Measurements from ENCODE around the gene NME2.
A peak's percentile ranks its signal among the peaks of the same experiment; 100 is the strongest.

The NME2 gene

DNA sequence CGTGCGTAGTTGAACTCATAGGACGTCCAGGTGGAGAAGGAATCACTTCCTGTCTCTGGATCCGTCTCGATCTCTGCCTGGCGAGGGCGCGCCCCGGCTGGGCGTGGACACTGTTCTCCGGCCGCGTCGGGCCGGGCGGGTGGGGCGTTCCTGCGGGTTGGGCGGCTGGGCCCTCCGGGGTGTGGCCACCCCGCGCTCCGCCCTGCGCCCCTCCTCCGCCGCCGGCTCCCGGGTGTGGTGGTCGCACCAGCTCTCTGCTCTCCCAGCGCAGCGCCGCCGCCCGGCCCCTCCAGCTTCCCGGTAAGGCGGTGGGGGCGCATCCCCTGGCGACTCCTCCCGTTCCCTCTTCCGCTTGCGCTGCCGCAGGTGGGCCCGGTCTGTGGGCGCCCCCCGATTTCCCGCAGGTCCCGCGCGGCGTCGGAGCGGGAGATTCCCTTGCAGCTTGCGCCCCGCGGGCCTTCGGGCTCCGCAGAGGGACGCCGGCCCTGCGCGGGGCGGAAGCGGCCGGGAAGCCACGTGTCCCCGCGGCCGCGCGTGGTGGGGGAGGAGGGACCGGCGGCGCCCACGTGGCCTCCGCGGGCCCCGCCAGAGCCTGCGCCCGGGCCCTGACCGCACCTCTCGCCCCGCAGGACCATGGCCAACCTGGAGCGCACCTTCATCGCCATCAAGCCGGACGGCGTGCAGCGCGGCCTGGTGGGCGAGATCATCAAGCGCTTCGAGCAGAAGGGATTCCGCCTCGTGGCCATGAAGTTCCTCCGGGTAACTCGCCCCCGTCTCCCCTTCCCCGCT, at the start of gene NME2:
NME2 (plus strand) TSS at position 214 of the 789 bp plus-strand sequence; CDS start at position 634, 420 bp downstream.
- peak within 1 kb of the TSS; percentile 79 for H3K4me2 ChIP-seq (ENCODE audit: low read depth, low read length, poor library complexity, severe bottlenecking)
- H3K27me3 ChIP-seq (ENCODE audit: low read length), result no peaks in the 10 kb centered on the region
- peak within 1 kb of the TSS; percentile 65 for H3K27ac ChIP-seq (ENCODE audit: low read depth, low read length)
- H3K36me3 ChIP-seq (ENCODE audit: low read length), result peaks cover 11% of the 10 kb centered on the region; the same call in 1 of the 2 replicates
- H2AFZ ChIP-seq (ENCODE audit: low read depth, low read length, severe bottlenecking), result peak within 1 kb of the TSS; percentile 72
- no peaks in the 10 kb centered on the region for H4K20me1 ChIP-seq (ENCODE audit: low read depth, low read length)
- H3F3A ChIP-seq (ENCODE audit: insufficient read depth), result peaks cover 33% of the 10 kb centered on the region
- peak within 1 kb of the TSS; percentile 82 for H3K9ac ChIP-seq (ENCODE audit: low read length)
- peak within 1 kb of the TSS; percentile 69 for H3K4me3 ChIP-seq (ENCODE audit: insufficient read depth, low read length, poor library complexity, severe bottlenecking)
- no peaks in the 10 kb centered on the region for H3K9me3 ChIP-seq (ENCODE audit: insufficient read depth, low read length)
- no peaks in the 10 kb centered on the region for H3K9me2 ChIP-seq (replicated peaks; ENCODE audit: insufficient read depth, low read length)
- H3K79me2 ChIP-seq (ENCODE audit: insufficient read depth, low read length), result peaks cover 16% of the 10 kb centered on the region
- TF ChIP-seq, protein P1, sequence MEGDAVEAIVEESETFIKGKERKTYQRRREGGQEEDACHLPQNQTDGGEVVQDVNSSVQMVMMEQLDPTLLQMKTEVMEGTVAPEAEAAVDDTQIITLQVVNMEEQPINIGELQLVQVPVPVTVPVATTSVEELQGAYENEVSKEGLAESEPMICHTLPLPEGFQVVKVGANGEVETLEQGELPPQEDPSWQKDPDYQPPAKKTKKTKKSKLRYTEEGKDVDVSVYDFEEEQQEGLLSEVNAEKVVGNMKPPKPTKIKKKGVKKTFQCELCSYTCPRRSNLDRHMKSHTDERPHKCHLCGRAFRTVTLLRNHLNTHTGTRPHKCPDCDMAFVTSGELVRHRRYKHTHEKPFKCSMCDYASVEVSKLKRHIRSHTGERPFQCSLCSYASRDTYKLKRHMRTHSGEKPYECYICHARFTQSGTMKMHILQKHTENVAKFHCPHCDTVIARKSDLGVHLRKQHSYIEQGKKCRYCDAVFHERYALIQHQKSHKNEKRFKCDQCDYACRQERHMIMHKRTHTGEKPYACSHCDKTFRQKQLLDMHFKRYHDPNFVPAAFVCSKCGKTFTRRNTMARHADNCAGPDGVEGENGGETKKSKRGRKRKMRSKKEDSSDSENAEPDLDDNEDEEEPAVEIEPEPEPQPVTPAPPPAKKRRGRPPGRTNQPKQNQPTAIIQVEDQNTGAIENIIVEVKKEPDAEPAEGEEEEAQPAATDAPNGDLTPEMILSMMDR (IDR thresholded peaks at IDR 0.05; ENCODE audit: insufficient read depth, low read length, poor library complexity, severe bottlenecking), result no peak
- no peak for TF ChIP-seq EZH2phosphoT487 (conservative IDR thresholded peaks at IDR 0.05; ENCODE audit: low read length)

DNA sequence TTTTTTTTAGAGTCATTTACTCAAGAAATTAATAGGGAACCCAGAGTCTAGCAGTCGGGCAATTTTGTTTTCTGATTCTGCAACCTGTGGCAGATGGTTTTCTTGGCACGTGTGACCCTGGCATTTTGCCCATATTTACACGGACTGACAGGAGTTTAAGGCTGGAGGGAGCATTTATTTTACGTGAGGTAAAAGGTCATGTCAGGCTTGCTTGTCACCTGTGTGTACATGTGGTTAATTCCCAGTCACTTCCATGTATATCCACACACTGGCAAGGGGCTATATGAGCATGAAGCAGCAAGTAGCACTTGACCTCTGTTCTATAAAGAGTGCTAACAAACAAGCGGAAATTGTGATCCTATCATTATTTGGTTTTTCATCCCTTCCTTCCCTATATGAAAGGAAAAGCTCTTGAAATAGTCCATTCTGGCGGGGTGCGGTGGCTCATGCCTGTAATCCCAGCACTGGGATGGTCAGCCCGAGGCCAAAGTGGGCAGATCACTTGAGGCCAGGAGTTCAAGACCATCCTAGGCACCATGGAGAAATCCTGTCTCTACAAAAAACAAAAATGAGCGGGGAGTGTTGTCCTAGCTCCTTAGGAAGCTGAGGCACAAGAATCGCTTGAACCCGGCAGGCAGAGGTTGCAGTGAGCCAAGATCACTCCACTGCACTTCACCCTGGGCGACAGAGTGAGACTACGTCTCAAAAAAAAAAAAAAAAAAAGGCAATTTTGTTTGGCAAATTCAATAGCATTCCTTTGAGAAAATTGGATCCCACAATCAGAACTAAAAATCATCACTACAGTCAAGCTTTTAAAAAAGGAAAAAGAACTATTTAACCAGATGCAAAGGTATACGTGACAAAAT, 47.6 kb upstream of the NME2 start:
- Histone ChIP-seq H3K27me3 (ENCODE audit: low read length) (no peaks in the 10 kb centered on the region), H3F3A (ENCODE audit: insufficient read depth) (peaks cover 7% of the 10 kb centered on the region; the same call in 1 of the 2 replicates), H3K4me3 (ENCODE audit: insufficient read depth, low read length, poor library complexity, severe bottlenecking) (peak overlapping the region; percentile 87), H3K79me2 (ENCODE audit: insufficient read depth, low read length) (peaks cover 62% of the 10 kb centered on the region), H3K9ac (ENCODE audit: low read length) (peak overlapping the region; percentile 95), H3K36me3 (ENCODE audit: low read length) (no peaks in the 10 kb centered on the region), H2AFZ (ENCODE audit: low read depth, low read length, severe bottlenecking) (no peak overlapping the region), H3K27ac (ENCODE audit: low read depth, low read length) (no peak overlapping the region), H4K20me1 (ENCODE audit: low read depth, low read length) (no peaks in the 10 kb centered on the region; the same call in 1 of the 2 replicates), H3K9me2 (replicated peaks; ENCODE audit: insufficient read depth, low read length) (no peaks in the 10 kb centered on the region), H3K9me3 (ENCODE audit: insufficient read depth, low read length) (no peaks in the 10 kb centered on the region), H3K4me2 (ENCODE audit: low read depth, low read length, poor library complexity, severe bottlenecking) (peak overlapping the region; percentile 88)
- TF ChIP-seq, protein P1 (IDR thresholded peaks at IDR 0.05; ENCODE audit: insufficient read depth, low read length, poor library complexity, severe bottlenecking), result no peak
- TF ChIP-seq EZH2phosphoT487 (conservative IDR thresholded peaks at IDR 0.05; ENCODE audit: low read length), result no peak

DNA sequence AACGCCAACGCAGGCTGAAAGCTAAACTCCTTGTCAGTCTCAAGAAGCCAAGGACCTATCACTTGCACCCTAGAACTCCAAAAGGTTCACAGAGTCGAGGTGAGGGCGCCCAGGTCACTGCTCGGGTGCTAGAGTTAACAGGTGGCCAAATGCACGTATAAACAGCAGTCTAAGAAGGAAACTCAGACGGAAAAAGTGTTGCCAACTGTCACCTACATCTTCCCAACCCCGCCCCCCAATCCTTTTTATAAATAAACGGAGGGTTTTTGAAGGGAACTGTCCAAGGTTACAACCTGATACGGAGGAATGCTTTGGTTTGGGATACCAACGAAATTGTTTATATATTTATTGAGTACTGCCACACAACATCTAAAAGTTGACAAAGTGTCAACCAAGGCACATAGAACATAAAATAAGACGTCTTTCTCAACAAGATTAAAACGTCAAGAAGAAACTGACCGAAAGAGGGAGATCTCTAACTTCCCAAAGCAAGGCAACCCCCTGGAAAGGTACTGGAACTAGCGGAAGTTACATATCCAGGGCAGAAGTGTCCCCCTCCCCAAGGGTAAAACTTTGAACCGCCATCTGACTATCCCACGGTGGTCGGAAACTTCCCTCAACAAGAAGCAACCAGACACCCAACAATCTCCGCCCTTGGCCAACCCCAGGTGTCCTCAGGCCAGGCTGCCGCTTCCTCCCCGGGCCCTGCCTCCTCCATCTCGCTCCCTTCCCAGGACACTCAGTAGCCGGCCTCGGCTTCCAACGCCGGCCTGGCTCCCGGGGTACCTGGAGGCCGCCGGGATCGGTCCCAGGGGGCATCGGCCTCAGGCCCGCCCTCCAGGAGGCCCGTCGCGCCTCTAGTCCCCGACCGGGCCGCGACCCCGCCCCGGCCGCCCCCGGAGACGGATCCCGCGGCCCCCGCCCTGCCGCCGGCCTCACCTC, 46.5 kb upstream of the NME2 start:
- H3K4me2 ChIP-seq (ENCODE audit: low read depth, low read length, poor library complexity, severe bottlenecking), result peak overlapping the region; percentile 88
- H2AFZ ChIP-seq (ENCODE audit: low read depth, low read length, severe bottlenecking), result peak overlapping the region; percentile 73
- H3K36me3 ChIP-seq (ENCODE audit: low read length), result no peaks in the 10 kb centered on the region
- peaks cover 7% of the 10 kb centered on the region; the same call in 1 of the 2 replicates for H3F3A ChIP-seq (ENCODE audit: insufficient read depth)
- H4K20me1 ChIP-seq (ENCODE audit: low read depth, low read length), result no peaks in the 10 kb centered on the region; the same call in 1 of the 2 replicates
- H3K9me2 ChIP-seq (replicated peaks; ENCODE audit: insufficient read depth, low read length), result no peaks in the 10 kb centered on the region
- H3K79me2 ChIP-seq (ENCODE audit: insufficient read depth, low read length), result peaks cover 51% of the 10 kb centered on the region
- peak overlapping the region; percentile 74 for H3K27ac ChIP-seq (ENCODE audit: low read depth, low read length)
- H3K4me3 ChIP-seq (ENCODE audit: insufficient read depth, low read length, poor library complexity, severe bottlenecking), result peak overlapping the region; percentile 87
- H3K27me3 ChIP-seq (ENCODE audit: low read length), result no peaks in the 10 kb centered on the region
- H3K9me3 ChIP-seq (ENCODE audit: insufficient read depth, low read length), result no peaks in the 10 kb centered on the region
- TF ChIP-seq, protein P1 (IDR thresholded peaks at IDR 0.05; ENCODE audit: insufficient read depth, low read length, poor library complexity, severe bottlenecking), result no peak
- no peak for TF ChIP-seq EZH2phosphoT487 (conservative IDR thresholded peaks at IDR 0.05; ENCODE audit: low read length)
- peak overlapping the region; percentile 95 for H3K9ac ChIP-seq (ENCODE audit: low read length)
